Measurements from ENCODE around the gene PHTF2.
A peak's percentile ranks its signal among the peaks of the same experiment; 100 is the strongest.

Gene PHTF2

GRCh38 chr7:77786018-77786417, 12.6 kb upstream of the PHTF2 start:
- Histone ChIP-seq H2BK15ac (replicated peaks; ENCODE audit: low read depth) (no peak overlapping the region), H4K8ac (ENCODE audit: low read depth, low read length) (no peak overlapping the region), H3K27me3 (ENCODE audit: insufficient read depth, low read length, poor library complexity) (no peaks in the 10 kb centered on the region), H3K4me1 (ENCODE audit: control insufficient read depth, low read depth, low read length) (no peaks in the 10 kb centered on the region), H2AK5ac (ENCODE audit: low read length) (no peak overlapping the region), H3K79me1 (ENCODE audit: low read length) (no peaks in the 10 kb centered on the region), H4K5ac (ENCODE audit: low read length) (no peak overlapping the region), H3K4ac (ENCODE audit: low read depth, low read length) (no peak overlapping the region), H3K23ac (ENCODE audit: low read length) (no peak overlapping the region), H2BK120ac (ENCODE audit: low read depth, low read length) (no peak overlapping the region), H3K79me2 (ENCODE audit: control insufficient read depth, insufficient read depth, low read length) (no peaks in the 10 kb centered on the region), H3K4me3 (ENCODE audit: low read length) (no peak overlapping the region), H3K56ac (ENCODE audit: low read length) (no peak overlapping the region), H3K4me2 (ENCODE audit: low read length) (no peak overlapping the region), H3K36me3 (ENCODE audit: control insufficient read depth, insufficient read depth, low read length) (no peaks in the 10 kb centered on the region), H3K18ac (ENCODE audit: low read length) (no peak overlapping the region), H3K27ac (ENCODE audit: low read depth, low read length) (no peak overlapping the region), H2BK5ac (ENCODE audit: low read length) (no peak overlapping the region), H3K9ac (ENCODE audit: low read length) (no peak overlapping the region)
- DNase-seq = no peak
- WGBS (ENCODE audit: extremely low coverage, insufficient coverage, low lambda C conversion rate) = no CpG with 5 or more reads among the region's 3 CpGs

GRCh38 chr7:77786741-77787140, 11.8 kb upstream of the PHTF2 start:
- no peak overlapping the region for H3K4me3 ChIP-seq (ENCODE audit: low read length)

GRCh38 chr7:77788327-77788902, 10.2 kb upstream of the PHTF2 start:
- Histone ChIP-seq H3K27ac (ENCODE audit: low read depth, low read length) (no peak overlapping the region), H2AK5ac (ENCODE audit: low read length) (no peak overlapping the region), H3K27me3 (ENCODE audit: insufficient read depth, low read length, poor library complexity) (no peaks in the 10 kb centered on the region), H2BK5ac (ENCODE audit: low read length) (no peak overlapping the region), H3K36me3 (ENCODE audit: control insufficient read depth, insufficient read depth, low read length) (no peaks in the 10 kb centered on the region), H4K8ac (ENCODE audit: low read depth, low read length) (no peak overlapping the region), H3K79me2 (ENCODE audit: control insufficient read depth, insufficient read depth, low read length) (no peaks in the 10 kb centered on the region), H2BK120ac (ENCODE audit: low read depth, low read length) (no peak overlapping the region), H3K23ac (ENCODE audit: low read length) (no peak overlapping the region), H2BK15ac (replicated peaks; ENCODE audit: low read depth) (no peak overlapping the region), H3K56ac (ENCODE audit: low read length) (no peak overlapping the region), H3K79me1 (ENCODE audit: low read length) (no peaks in the 10 kb centered on the region), H3K4ac (ENCODE audit: low read depth, low read length) (no peak overlapping the region), H3K4me3 (ENCODE audit: low read length) (no peak overlapping the region), H4K5ac (ENCODE audit: low read length) (no peak overlapping the region), H3K4me2 (ENCODE audit: low read length) (no peak overlapping the region), H3K18ac (ENCODE audit: low read length) (no peak overlapping the region), H3K9ac (ENCODE audit: low read length) (no peak overlapping the region), H3K4me1 (ENCODE audit: control insufficient read depth, low read depth, low read length) (no peaks in the 10 kb centered on the region)
- WGBS (ENCODE audit: extremely low coverage, insufficient coverage, low lambda C conversion rate) = no CpG with 5 or more reads among the region's 2 CpGs
- no peak for DNase-seq

More at GRCh38 chr7:77786741-77787140, 11.8 kb upstream of the PHTF2 start:
- Histone ChIP-seq H3K56ac (ENCODE audit: low read length) (no peak overlapping the region), H3K4me2 (ENCODE audit: low read length) (no peak overlapping the region), H2AK5ac (ENCODE audit: low read length) (no peak overlapping the region), H3K18ac (ENCODE audit: low read length) (no peak overlapping the region), H2BK15ac (replicated peaks; ENCODE audit: low read depth) (no peak overlapping the region), H3K4ac (ENCODE audit: low read depth, low read length) (no peak overlapping the region), H3K27me3 (ENCODE audit: insufficient read depth, low read length, poor library complexity) (no peaks in the 10 kb centered on the region), H3K36me3 (ENCODE audit: control insufficient read depth, insufficient read depth, low read length) (no peaks in the 10 kb centered on the region), H3K23ac (ENCODE audit: low read length) (no peak overlapping the region), H4K8ac (ENCODE audit: low read depth, low read length) (no peak overlapping the region), H3K9ac (ENCODE audit: low read length) (no peak overlapping the region), H3K27ac (ENCODE audit: low read depth, low read length) (no peak overlapping the region), H3K4me1 (ENCODE audit: control insufficient read depth, low read depth, low read length) (no peaks in the 10 kb centered on the region), H3K79me2 (ENCODE audit: control insufficient read depth, insufficient read depth, low read length) (no peaks in the 10 kb centered on the region), H3K79me1 (ENCODE audit: low read length) (no peaks in the 10 kb centered on the region), H2BK5ac (ENCODE audit: low read length) (no peak overlapping the region), H2BK120ac (ENCODE audit: low read depth, low read length) (no peak overlapping the region), H4K5ac (ENCODE audit: low read length) (no peak overlapping the region)
- DNase-seq = no peak

GRCh38 chr7:77791336-77791735, 7.2 kb upstream of the PHTF2 start:
- Histone ChIP-seq H3K27me3 (ENCODE audit: insufficient read depth, low read length, poor library complexity) (no peaks in the 10 kb centered on the region), H3K79me1 (ENCODE audit: low read length) (no peaks in the 10 kb centered on the region), H3K27ac (ENCODE audit: low read depth, low read length) (no peak overlapping the region), H4K5ac (ENCODE audit: low read length) (no peak overlapping the region), H3K4me3 (ENCODE audit: low read length) (no peak overlapping the region), H3K23ac (ENCODE audit: low read length) (no peak overlapping the region), H4K8ac (ENCODE audit: low read depth, low read length) (no peak overlapping the region), H3K9ac (ENCODE audit: low read length) (no peak overlapping the region), H3K4me1 (ENCODE audit: control insufficient read depth, low read depth, low read length) (no peaks in the 10 kb centered on the region), H3K4me2 (ENCODE audit: low read length) (no peak overlapping the region), H3K4ac (ENCODE audit: low read depth, low read length) (no peak overlapping the region), H2AK5ac (ENCODE audit: low read length) (no peak overlapping the region), H2BK15ac (replicated peaks; ENCODE audit: low read depth) (no peak overlapping the region), H3K36me3 (ENCODE audit: control insufficient read depth, insufficient read depth, low read length) (no peaks in the 10 kb centered on the region), H3K79me2 (ENCODE audit: control insufficient read depth, insufficient read depth, low read length) (no peaks in the 10 kb centered on the region), H3K56ac (ENCODE audit: low read length) (no peak overlapping the region), H2BK5ac (ENCODE audit: low read length) (no peak overlapping the region), H3K18ac (ENCODE audit: low read length) (no peak overlapping the region), H2BK120ac (ENCODE audit: low read depth, low read length) (no peak overlapping the region)
- peak; percentile 25 for DNase-seq
- whole genome bisulfite sequencing (ENCODE audit: extremely low coverage, insufficient coverage, low lambda C conversion rate) = no CpG with 5 or more reads among the region's 6 CpGs

GRCh38 chr7:77791956-77792355, 6.6 kb upstream of the PHTF2 start:
- no peak overlapping the region for H4K5ac ChIP-seq (ENCODE audit: low read length)
- peaks cover 1% of the 10 kb centered on the region for H3K79me1 ChIP-seq (ENCODE audit: low read length)
- H3K18ac ChIP-seq (ENCODE audit: low read length) = no peak overlapping the region
- no peak overlapping the region for H4K8ac ChIP-seq (ENCODE audit: low read depth, low read length)
- H3K23ac ChIP-seq (ENCODE audit: low read length) = no peak overlapping the region
- H3K27me3 ChIP-seq (ENCODE audit: insufficient read depth, low read length, poor library complexity) = no peaks in the 10 kb centered on the region
- no peak overlapping the region for H2BK120ac ChIP-seq (ENCODE audit: low read depth, low read length)
- H2AK5ac ChIP-seq (ENCODE audit: low read length) = no peak overlapping the region
- H3K4me1 ChIP-seq (ENCODE audit: control insufficient read depth, low read depth, low read length) = peaks cover 1% of the 10 kb centered on the region
- H3K56ac ChIP-seq (ENCODE audit: low read length) = no peak overlapping the region
- no CpG with 5 or more reads among the region's 2 CpGs for WGBS (ENCODE audit: extremely low coverage, insufficient coverage, low lambda C conversion rate)
- H3K4me2 ChIP-seq (ENCODE audit: low read length) = no peak overlapping the region
- no peaks in the 10 kb centered on the region for H3K36me3 ChIP-seq (ENCODE audit: control insufficient read depth, insufficient read depth, low read length)
- no peak overlapping the region for H2BK5ac ChIP-seq (ENCODE audit: low read length)
- no peak for DNase-seq
- H3K4ac ChIP-seq (ENCODE audit: low read depth, low read length) = no peak overlapping the region
- H2BK15ac ChIP-seq (replicated peaks; ENCODE audit: low read depth) = no peak overlapping the region
- peaks cover 1% of the 10 kb centered on the region for H3K79me2 ChIP-seq (ENCODE audit: control insufficient read depth, insufficient read depth, low read length)
- H3K9ac ChIP-seq (ENCODE audit: low read length) = no peak overlapping the region
- no peak overlapping the region for H3K4me3 ChIP-seq (ENCODE audit: low read length)
- no peak overlapping the region for H3K27ac ChIP-seq (ENCODE audit: low read depth, low read length)

GRCh38 chr7:77794000-77794399, 4.6 kb upstream of the PHTF2 start:
- Histone ChIP-seq H2BK5ac (ENCODE audit: low read length) (no peak overlapping the region), H3K27me3 (ENCODE audit: insufficient read depth, low read length, poor library complexity) (no peaks in the 10 kb centered on the region), H2BK15ac (replicated peaks; ENCODE audit: low read depth) (no peak overlapping the region), H3K79me2 (ENCODE audit: control insufficient read depth, insufficient read depth, low read length) (peaks cover 11% of the 10 kb centered on the region), H3K4ac (ENCODE audit: low read depth, low read length) (no peak overlapping the region), H2BK120ac (ENCODE audit: low read depth, low read length) (no peak overlapping the region), H3K23ac (ENCODE audit: low read length) (no peak overlapping the region), H3K27ac (ENCODE audit: low read depth, low read length) (no peak overlapping the region), H3K9ac (ENCODE audit: low read length) (no peak overlapping the region), H3K4me3 (ENCODE audit: low read length) (no peak overlapping the region), H2AK5ac (ENCODE audit: low read length) (no peak overlapping the region), H4K8ac (ENCODE audit: low read depth, low read length) (no peak overlapping the region), H3K4me1 (ENCODE audit: control insufficient read depth, low read depth, low read length) (peaks cover 6% of the 10 kb centered on the region), H3K36me3 (ENCODE audit: control insufficient read depth, insufficient read depth, low read length) (no peaks in the 10 kb centered on the region), H3K4me2 (ENCODE audit: low read length) (no peak overlapping the region), H3K18ac (ENCODE audit: low read length) (no peak overlapping the region), H3K79me1 (ENCODE audit: low read length) (peaks cover 9% of the 10 kb centered on the region), H3K56ac (ENCODE audit: low read length) (no peak overlapping the region), H4K5ac (ENCODE audit: low read length) (no peak overlapping the region)
- no CpG with 5 or more reads among the region's 4 CpGs for WGBS (ENCODE audit: extremely low coverage, insufficient coverage, low lambda C conversion rate)
- DNase-seq = no peak
